ENCODE measurements around the gene UBE3B. TPM values are rescaled to one million over a fixed set of nuclear protein-coding genes. Genes with fewer than 3 reads are reported as not detected.

Gene UBE3B
- polyA plus RNA-seq, 1 experiment = 42.8 TPM

DNA sequence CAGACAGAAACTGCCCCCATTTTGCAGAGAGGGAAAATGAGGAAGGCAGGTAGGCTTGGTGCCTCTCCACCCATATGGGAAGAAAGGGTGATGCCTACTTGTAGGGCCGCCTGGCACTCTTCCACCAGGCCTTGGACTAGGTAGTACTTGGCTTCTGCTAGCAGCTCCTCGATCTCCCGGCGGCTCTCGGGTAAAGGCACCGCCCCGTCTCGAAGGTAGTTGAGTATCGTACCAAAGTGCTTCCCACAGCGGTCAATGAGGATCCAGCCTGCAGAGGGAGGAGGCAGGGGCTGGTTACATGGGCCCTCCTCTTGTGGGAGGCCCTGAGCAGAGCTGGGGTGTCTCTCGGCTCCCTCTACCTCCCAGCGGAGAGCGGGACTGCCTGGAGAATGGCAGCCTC is 16.9 kb upstream of the UBE3B start:
- Histone ChIP-seq H3K27me3 (ENCODE audit: control insufficient read depth, insufficient read depth, low read length) (no peaks in the 10 kb centered on the region), H3K9me3 (ENCODE audit: control insufficient read depth, insufficient read depth, low read length) (no peaks in the 10 kb centered on the region), H3K27ac (ENCODE audit: low read depth, low read length) (peak overlapping the region; percentile 98), H3K4me3 (ENCODE audit: low read depth, low read length) (no peak overlapping the region)
- ChIA-PET CTCF (interaction anchor here (2.0 kb wide), 1 partner anchor 32 kb away, joined by 7 read pairs; no protein-coding TSS in a partner anchor), POLR2A (interaction anchor here (0.9 kb wide), 1 partner anchor 17 kb away, joined by 4 read pairs; the partner anchor contains the start of genes KCTD10 and UBE3B)
- no peak for DNase-seq (ENCODE audit: low read depth, low spot score)
- TF ChIP-seq, protein P1, sequence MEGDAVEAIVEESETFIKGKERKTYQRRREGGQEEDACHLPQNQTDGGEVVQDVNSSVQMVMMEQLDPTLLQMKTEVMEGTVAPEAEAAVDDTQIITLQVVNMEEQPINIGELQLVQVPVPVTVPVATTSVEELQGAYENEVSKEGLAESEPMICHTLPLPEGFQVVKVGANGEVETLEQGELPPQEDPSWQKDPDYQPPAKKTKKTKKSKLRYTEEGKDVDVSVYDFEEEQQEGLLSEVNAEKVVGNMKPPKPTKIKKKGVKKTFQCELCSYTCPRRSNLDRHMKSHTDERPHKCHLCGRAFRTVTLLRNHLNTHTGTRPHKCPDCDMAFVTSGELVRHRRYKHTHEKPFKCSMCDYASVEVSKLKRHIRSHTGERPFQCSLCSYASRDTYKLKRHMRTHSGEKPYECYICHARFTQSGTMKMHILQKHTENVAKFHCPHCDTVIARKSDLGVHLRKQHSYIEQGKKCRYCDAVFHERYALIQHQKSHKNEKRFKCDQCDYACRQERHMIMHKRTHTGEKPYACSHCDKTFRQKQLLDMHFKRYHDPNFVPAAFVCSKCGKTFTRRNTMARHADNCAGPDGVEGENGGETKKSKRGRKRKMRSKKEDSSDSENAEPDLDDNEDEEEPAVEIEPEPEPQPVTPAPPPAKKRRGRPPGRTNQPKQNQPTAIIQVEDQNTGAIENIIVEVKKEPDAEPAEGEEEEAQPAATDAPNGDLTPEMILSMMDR (IDR thresholded peaks at IDR 0.05; ENCODE audit: low read depth, low read length) = no peak

- no peak overlapping the region for H3K4me3 ChIP-seq (ENCODE audit: low read depth, low read length)
- CTCF ChIA-PET = interaction anchor here (0.6 to 2.0 kb wide), 3 partner anchors 33 to 66 kb away, joined by 3 to 7 read pairs (median 4); no protein-coding TSS in a partner anchor
- no peak for DNase-seq (ENCODE audit: low read depth, low spot score)
- H3K27me3 ChIP-seq (ENCODE audit: control insufficient read depth, insufficient read depth, low read length) = no peaks in the 10 kb centered on the region
- H3K27ac ChIP-seq (ENCODE audit: low read depth, low read length) = peak overlapping the region; percentile 98
- TF ChIP-seq, protein P1 (IDR thresholded peaks at IDR 0.05; ENCODE audit: low read depth, low read length) = no peak
- no peaks in the 10 kb centered on the region for H3K9me3 ChIP-seq (ENCODE audit: control insufficient read depth, insufficient read depth, low read length)
- POLR2A ChIA-PET = interaction anchor here (0.5 to 2.6 kb wide), 3 partner anchors 12 to 29 kb away, joined by 4 to 10 read pairs (median 6); partner anchors contain the start of genes KCTD10 and UBE3B
Measured at GRCh38 chr12:109461049-109461845, 16.2 kb upstream of the UBE3B start.

GRCh38 chr12:109461846-109462756 is 15.3 kb upstream of the UBE3B start:
- peak; percentile 88 for DNase-seq (ENCODE audit: low read depth, low spot score)
- ChIA-PET POLR2A (interaction anchor here (0.5 to 2.6 kb wide), 7 partner anchors 11 to 307 kb away, joined by 3 to 12 read pairs (median 6); partner anchors contain the start of genes KCTD10 and UBE3B), CTCF (interaction anchor here (0.6 to 2.4 kb wide), 4 partner anchors 15 to 67 kb away, joined by 3 to 7 read pairs (median 4); partner anchors contain the start of genes KCTD10 and UBE3B)
- Histone ChIP-seq H3K9me3 (ENCODE audit: control insufficient read depth, insufficient read depth, low read length) (no peaks in the 10 kb centered on the region), H3K27me3 (ENCODE audit: control insufficient read depth, insufficient read depth, low read length) (no peaks in the 10 kb centered on the region), H3K4me3 (ENCODE audit: low read depth, low read length) (peak overlapping the region; percentile 39), H3K27ac (ENCODE audit: low read depth, low read length) (peak overlapping the region; percentile 98)
- TF ChIP-seq, protein P1 (IDR thresholded peaks at IDR 0.05; ENCODE audit: low read depth, low read length) = no peak

DNA sequence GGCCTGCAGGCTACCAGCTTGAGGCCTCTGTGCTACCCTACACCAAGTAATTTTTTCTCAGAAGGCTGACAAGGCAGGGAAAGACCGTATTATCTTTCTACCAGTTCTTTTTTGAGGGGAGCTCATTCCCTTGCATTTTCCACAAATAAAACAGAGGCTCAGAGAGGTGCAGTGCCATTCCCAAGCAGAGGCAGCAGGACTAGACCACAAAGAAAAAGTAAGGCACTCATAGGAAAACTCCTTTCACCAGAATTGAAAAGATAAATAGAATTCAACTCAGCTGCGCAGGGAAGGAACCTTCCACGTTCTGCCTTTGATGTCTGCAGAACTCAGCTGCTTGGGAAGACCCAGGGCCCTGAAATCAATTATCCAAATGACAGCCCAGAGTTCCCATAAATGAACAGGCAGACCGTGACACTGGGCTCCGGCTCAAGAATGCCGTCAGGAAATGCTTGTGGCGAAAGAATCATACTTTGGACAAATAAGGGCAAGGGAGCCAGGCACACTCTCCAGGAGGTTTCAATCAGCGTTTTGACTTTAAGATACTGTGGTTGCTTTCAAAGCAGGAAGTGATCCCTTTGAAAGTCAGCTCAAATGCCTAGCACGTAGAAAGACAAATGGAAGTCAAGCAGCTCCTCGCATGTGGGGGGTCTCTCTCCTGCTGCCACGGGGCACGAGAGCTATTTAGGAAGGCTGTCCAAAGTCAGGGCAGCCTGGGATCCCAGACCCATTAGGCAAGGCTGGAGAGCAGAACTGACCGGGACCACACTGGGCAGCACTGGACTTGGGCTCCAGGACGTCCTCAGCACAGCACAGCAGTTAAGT is 14.4 kb upstream of the UBE3B start:
- CTCF ChIA-PET = interaction anchor here (0.8 to 2.4 kb wide), 3 partner anchors 14 to 35 kb away, joined by 3 to 9 read pairs (median 7); partner anchors contain the start of genes KCTD10 and UBE3B
- DNase-seq (ENCODE audit: low read depth, low spot score) = peak; percentile 98

More for the DNA sequence above, 14.4 kb upstream of the UBE3B start:
- Histone ChIP-seq H3K27ac (ENCODE audit: low read depth, low read length) (peak overlapping the region; percentile 98), H3K9me3 (ENCODE audit: control insufficient read depth, insufficient read depth, low read length) (no peaks in the 10 kb centered on the region), H3K27me3 (ENCODE audit: control insufficient read depth, insufficient read depth, low read length) (no peaks in the 10 kb centered on the region), H3K4me3 (ENCODE audit: low read depth, low read length) (peak overlapping the region; percentile 48)
- POLR2A ChIA-PET = interaction anchor here (0.5 to 2.6 kb wide), 12 partner anchors 10 to 308 kb away, joined by 3 to 12 read pairs (median 4); partner anchors contain the start of genes KCTD10, MMAB, MVK and UBE3B
- TF ChIP-seq, protein P1 (IDR thresholded peaks at IDR 0.05; ENCODE audit: low read depth, low read length) = 0 out of 2 replicates have a peak, but pooled peaks have one; percentile 1

All from AG04450 (cell line).